GM11168 (cell line): ENCODE results near the gene DENND1A.

Experiments used
- in situ Hi-C: fragments of 300-500 bp; cut with MboI; formaldehyde crosslinking; loops from one replicate; pipeline ENCODE4 v1.12.0; 2022; ENCODE audit warnings: low sequenced_read_pairs; ENCODE audit not compliant: unreplicated experiment

The DENND1A gene

DNA sequence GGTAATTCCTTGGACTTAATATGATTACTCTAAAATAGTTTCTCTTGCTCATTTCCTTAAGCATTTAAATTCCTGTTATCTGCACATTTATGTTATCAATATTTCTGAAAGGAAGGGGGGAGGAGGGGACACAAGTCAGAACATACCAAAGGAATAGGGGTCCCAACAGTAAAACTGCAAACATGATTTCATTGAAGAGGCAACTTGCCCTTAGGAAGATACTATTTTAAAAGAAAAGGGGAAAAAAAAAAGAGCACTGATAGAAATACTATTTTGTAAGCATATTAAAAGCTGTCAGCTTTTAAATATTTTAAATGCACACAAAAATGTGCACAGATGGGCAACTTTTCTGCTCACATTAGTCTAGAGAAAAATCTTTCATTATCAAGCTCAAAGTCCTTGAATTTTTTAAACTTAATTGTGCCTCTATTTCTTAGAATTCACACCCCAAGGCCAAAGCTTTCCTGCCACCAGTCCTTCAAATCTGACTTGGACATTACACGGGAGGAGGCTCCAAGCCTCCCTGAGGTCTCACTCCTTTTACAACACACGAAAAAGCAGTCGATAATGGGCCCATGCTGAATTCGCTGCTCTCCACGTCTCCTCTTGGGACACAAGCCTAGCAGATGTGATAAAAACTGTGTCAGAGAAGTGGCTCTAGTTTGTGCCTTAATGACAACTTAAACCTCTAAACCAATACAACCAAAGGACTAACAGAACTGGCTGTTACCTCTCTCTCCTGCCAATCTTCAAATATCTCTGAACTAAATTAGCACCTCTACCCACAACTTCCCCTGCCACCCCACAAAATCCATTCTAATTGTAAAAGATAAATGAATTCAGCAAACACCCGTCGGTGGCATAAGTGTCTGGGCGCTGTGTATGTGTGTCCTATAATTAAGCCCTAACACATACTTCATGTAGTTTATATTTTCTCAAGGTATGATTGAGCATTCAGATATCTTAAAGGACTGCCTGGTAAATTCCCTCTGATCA lies 154.3 kb downstream of the DENND1A start:
- in situ Hi-C loops = no loop called here

DNA sequence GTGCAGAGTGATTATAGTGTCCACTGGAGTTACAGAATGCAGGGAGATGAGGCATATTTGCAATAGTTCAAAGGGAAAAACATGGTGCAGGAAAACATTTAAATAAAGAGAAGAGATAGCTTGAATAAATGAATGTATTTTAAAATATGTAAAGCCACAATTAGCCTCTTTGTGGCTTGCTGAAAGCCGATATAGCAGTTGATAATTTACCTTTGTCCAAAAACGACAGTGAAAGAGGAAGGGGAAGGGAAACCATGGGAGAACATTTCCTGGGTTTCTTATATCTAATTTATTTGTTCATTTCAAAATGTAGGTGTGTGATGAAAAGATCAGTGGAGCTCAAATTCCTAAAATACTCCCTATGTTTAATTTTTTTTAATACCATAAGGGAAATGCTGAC lies 156.1 kb downstream of the DENND1A start:
- in situ Hi-C loops = no loop called here

DNA sequence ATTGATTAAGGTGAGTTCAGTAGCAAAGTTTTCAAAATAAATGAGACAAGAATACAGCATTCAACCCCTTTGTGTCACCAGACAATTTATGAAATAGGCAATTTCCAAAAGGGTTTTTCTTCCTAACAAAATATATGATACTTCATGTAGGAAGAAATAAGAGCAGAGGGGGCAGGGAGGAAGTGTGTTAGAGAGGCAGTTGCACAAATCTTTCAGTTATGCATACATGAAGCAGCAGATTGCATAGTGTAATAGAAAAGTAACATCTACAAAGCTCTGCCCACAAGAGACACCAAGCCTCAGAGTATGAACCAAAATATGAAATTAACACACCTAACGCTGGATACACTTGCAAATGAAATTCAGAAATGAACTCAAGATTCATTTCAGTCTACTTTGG lies 157.0 kb downstream of the DENND1A start:
- in situ Hi-C loops = no loop called here

DNA sequence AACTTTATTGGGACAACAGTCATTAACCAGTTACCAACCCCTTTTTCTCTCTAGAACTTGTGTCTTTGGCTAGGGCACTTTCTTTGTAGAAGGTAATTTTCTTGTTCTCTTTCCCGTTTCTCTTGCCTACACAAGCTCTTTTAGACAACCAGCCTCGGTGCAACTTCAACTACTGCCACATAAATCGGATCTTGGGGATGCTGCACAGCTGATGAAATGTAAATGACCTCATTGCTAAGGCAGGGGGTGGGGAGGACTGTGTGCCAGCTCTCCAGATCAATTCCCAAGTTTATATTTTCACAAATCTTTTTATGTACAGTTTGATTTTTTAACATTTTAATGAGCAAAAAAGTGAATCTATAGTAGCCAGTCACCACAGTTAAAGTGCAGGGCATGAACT lies 157.6 kb downstream of the DENND1A start:
- in situ Hi-C loops = no loop called here

DNA sequence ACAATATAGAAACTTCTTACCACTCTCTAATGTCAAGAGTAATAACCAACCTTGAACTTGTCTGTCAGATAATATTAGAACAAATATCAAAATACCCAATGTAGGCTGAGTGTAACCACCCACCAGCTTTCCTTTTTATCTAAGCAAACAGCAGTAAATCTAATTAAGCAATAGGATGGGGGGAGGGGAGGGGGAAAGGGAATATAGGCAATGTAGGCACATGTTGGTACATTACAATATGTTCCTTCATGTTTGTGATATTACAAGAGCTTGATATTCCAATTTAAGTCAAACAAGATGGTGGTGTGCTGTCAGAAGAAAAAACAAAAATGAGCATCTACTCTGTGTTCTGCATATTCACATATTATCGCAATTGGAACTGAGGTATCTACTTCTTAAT lies 158.2 kb downstream of the DENND1A start:
- in situ Hi-C loops = no loop called here

DNA sequence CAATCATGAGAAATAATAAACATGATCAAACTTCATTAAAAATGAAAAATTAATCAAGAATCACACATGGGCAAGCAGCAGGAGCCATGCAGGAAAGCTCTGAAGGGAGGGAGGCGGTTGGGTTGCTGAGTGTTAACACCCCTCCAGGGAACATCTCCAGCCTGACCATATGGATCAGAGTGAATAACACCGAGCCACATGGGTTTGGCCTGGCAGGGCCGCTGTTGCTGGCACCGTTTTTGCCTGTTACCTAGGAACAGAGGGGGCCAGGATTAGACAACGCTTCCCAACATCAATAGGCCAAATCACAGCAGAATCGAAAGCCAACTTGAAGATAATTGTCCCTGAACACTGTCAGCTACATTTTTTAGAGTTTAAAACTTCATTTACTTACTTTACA lies 160.2 kb downstream of the DENND1A start:
- in situ Hi-C loops = no loop called here

DNA sequence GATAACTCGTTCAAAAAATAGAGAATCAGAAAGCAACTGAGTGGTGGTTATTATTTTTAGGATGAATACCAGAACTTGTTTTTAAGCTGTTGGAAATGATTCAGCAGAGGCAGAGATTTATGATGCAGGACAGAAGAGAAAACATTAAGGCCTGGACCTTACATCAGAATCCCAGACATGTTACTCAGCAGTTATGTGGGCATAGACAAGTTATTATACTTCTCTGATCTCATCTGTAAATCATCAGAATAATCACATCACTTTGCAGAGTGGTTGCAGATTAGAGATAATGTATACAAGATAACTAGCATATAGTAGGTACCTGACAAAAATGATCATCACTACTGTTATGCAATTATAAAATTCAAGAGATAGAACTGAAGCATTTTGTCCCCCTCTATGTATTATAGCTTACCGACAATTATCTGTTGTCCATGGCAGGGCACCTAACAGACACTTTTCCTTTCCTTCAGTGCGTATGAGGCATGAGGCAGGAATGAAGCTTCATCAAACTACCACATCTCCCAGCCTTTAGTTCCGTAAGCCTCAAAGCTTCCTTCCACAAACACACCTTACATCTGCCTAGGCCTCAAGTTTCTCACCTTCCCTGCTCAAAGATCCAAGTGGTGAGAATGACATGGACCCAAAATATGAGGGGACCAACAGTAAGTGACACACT lies 165.9 kb downstream of the DENND1A start:
- in situ Hi-C loops = no loop called here

DNA sequence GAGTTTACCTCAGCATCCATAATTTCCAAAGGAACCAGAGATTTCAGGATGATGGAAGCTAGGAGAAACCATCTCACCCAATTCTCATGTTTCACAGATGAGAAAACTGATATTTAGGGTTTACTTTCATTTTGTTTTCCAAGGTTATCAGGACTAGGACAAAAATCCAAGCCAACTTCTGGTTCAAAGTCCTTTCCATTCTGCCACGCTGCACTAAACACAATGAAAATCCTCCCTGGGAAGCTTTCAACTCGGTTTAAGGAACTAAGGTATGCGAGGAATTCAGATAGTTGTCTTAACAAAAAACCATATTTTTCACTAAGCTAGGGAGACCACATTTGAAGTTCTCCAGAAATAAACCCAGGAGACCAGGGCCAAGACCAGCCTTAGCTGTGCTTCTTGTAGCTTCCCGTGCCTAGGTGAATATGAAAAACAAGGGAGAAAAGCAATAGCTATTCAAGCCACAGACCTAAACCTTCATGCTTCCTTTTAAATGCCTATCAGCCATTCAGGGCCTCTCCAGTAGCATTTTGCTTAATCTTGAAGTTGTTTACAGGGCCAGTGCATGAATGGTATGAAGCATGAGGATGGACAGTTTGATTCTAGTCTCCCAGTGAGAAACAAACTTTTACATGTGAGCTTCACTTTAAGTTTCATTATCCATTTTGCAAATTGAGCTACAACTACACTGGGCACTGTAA lies 167.9 kb downstream of the DENND1A start:
- in situ Hi-C loops = no loop called here

DNA sequence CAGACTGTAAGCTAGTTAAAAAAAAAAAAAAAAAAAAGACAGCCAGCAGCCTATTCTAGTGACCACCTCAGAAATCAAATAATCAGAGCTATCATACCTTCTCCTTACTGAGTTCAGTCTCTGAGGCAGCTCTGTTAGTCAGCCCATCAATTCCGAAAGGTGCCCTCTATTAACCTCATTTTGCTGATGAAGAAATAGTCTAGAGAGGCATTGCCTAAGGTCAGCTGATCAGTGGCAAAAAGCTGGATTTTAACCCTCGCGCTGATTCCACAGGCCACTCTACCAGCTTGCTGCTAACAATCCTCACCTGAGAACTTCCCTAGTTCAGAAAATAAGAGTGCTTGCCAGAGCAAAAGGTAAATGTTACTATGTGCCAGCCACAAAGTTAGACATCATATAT lies 172.0 kb downstream of the DENND1A start:
- in situ Hi-C loops = no loop called here

DNA sequence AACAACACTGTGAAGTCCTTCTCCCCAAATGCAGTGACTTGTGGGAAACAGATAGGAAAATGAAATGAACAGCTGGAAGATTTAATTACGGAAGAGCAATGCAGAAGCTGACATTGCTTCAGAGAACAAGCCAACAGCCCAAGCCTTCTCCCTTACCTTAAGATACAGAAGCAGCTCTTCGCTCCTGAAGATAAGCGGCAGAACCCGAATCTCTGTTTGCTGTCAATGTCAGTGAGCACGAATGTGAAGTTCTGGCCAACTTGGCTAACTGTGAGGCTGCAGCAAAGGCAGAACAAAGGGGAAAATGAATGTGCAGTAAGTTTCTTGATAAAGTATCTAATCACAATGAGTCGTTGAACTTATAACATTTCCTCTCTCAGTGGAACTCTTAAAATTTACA lies 172.4 kb downstream of the DENND1A start:
- in situ Hi-C loops = no loop called here

DNA sequence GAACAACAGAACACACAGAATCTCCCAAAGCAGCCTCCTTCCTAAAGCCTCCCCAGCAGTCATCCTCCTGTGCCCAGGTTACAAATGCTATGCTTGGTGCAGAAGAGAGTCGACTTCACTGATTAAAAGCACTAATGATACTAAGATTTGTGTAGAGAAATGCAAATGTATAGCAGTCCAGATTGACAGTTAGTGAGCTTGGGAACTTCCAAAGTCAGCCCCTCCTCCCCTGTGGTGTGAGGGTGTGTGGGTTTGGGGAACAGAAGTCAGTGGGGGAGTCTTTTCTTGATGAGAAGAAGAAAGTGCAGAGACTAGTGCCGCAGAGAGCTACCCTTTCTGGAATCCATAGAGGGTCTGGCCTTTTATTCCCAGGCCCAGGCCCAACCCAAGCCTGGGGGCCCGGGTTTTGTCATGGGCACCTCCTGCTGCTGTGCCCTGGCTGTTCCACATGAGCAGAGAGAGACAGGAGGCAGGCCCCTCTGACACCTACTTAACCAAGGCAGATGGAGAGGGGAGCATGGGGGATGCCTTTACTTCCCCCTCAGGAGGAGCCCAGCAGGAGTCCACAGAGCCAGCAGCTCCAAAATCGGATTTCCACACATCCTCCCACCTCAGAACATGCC lies 173.3 kb downstream of the DENND1A start:
- in situ Hi-C loops = no loop called here

DNA sequence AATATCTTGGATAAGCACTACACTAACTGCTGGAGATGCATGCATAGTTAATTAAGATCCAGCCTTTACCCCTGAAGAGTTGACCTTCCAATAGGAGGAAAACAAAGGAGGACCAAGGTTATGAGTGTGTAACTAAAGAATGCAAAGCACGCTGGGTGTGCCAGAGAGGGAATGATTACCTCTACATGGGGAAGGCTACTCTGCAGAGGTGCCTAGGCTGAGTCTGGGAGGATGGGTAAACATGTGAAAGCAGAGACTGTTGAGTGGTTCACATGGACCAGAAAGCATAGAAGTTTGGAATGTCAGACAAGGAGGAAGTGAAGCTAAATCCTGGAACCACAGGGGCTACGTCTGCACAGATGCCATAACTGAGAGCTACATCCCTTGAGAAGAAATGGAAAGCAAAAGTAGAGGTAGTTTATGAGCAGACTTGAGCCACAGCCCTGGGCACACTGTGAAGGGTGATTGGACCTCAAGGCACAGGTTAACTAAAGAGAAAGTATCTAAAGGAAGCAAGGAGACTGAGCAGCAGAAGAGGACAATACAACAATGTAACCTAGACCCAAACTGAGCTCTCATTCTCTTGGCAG lies 176.2 kb downstream of the DENND1A start:
- in situ Hi-C loops = no loop called here

DNA sequence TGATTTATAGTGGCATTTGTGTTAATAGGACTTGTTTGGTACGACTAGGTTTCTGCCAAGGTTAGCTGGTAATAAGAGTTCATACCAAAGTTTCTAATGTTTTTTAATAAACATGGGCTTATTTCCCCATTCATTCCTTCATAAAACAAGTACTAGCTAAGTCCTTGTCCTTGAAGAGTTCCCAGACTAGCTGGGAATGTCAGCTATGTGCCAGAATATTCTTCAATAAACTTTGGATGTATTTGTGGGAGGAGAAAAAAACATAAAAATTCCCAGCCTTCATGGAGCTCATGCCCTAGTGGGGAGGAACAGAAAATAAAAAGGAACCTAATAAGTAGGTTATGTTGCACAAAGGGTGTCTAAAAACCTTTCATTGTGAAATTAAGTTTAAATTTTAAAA lies 176.9 kb downstream of the DENND1A start:
- in situ Hi-C loops = no loop called here

DNA sequence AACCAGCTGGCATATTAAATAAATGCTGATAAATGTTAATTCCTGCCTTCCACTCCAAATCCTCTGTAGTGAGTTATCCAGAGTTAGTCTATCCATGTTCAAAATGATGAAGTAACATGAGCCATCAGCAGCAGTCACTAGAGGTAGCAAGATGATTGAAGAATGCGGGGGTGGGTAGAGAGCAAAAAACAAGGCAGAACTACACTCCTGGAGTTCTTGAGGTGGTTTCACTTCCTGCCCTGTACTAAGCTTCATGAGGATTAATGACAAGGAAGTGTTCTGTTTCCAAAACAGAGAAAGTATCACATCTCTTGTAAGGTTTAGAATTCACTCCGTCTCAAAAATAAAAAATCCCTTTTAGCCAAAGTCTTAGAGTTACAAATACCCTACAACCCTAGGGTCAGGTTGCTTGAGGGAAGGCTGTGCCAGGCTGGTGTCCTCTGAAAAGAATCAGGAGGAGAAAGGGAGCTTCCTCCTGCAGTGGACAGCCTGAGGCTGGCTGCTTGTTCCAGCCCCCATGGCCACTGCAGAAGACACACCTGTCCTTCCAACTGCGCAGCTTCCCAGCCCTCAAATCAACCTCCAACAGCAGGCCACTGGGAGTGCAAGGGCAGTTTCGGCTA lies 180.2 kb downstream of the DENND1A start:
- in situ Hi-C loops = no loop called here

DNA sequence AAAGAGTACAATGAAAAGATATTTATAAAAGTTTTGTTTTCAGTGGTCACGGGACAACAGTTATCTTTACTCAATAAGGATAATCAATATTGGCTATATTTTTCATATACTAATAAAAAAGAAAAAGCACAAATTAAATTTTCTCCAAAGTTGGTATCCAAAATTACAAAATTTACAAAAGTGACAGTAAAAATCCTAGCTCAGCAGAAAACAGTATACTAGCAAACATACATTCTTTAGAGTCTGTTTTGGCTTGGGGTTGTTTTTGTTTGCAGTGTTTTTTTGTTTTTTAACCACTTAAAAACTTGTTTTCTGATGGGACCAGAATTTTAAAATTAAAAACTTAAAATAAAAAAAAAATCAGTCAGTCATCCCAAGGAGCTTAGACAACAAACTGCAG lies 183.2 kb downstream of the DENND1A start:
- in situ Hi-C loops = no loop called here

DNA sequence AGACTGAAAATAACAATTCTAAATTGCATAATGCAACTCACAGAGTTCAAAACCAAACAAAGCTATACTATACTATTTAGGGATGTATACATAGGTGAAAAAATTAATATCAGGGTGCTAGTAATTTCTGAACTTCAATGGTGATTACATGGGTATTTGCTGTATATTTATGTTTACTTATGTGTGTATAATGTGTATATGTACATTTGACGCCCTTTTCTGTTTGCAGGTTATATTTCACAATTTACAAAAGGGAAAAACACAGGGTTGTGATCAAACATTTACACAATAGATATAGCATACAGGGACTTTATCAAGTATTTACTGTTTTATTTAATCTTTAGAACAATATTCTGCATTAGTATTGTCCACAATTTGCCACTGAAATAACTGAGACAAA lies 184.0 kb downstream of the DENND1A start:
- in situ Hi-C loops = no loop called here

DNA sequence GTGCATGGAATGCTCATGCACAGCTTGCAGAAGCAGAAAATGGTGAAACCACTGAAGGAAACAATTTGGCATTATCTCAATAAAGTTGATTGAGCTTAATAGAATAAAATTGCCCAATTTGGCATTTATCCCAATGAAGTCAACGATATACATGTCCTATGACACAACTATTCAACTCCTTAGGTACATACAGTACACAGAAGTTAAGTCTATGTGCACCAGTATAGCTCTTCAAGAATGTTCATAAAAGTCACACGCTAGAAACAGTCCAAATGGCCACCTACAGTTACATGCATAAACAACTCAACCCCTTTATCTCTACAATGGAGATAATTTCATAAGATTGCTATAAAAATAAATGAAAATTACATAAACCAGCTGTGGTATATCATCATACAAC lies 184.5 kb downstream of the DENND1A start:
- in situ Hi-C loops = no loop called here

DNA sequence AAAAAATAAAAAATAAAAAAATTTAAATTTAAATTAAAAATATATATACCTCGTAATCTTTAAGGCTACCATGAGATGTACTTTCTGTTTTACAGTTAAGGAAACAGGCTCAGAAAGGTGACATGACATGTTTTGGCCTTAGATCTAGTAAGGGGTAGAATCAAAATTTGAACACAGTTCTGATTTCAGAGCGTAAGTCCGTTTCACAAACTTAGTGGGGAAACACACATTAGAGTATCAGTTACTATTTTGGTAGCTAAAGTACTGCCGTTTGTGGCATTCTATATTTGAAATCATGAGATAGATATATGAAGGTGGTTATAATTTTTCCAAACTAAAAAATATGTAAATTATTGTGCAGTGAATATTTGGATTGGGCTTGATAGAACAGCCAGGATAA lies 186.2 kb downstream of the DENND1A start:
- in situ Hi-C loops = no loop called here

DNA sequence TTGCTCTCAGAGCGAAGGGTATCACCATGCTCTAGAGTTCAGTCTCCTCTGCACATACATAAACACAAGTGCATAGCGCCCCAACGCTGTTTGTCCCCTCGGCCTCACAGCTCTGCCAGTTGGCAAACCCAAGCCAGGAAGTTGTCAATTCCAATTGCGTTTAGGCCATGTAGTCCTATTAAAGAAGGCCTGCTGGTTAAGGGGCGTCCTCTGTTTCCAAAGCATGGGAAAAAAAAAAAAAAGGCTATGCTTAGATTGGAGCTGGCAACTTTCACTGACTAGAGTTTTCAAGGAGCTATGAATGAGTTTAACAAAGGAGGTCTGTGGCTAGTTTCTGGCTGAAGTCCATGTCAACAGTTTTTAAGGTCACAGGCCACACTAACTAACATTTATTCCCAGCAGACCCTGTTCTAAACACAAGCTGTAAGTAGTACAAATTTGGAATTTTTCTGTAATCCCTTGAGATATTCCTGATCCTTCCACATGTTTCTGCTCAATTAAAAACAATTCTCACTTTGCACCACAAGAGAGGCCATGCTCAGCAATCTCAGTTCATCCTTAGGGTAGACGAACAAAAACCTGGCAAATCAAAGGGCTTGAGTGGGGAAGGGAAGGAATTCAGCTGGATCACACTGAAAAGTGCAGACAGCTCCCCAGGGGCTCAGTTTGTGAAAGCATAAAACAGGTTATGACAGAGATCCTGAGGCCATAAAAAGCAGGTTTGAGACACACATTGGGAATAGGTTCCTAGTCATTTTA lies 187.7 kb downstream of the DENND1A start:
- in situ Hi-C loops = no loop called here
